HEK293 (cell line): ENCODE measurements around the gene MTMR3.

ENCODE experiments used
- CTCF ChIA-PET: fragments of 350-600 bp; formaldehyde crosslinking; extraction: SDS; loops from one replicate; lab custom pipeline; 2021; ENCODE audit warnings: antibody characterized with exemption; lab: Yijun Ruan, JAX
- POLR2A ChIA-PET: fragments of 300-600 bp; formaldehyde crosslinking; extraction: SDS; loops from one replicate; lab custom pipeline; 2020; ENCODE audit warnings: antibody characterized with exemption, inconsistent platforms; lab: Yijun Ruan, JAX
- H3K27ac ChIP-seq: fragments of 200-500 bp; sonication (Bioruptor generic); 2 replicates; pipeline ENCODE4 v1.5.1; 2014; ENCODE audit warnings: low read depth, low read length, control low read depth, inconsistent platforms; ENCODE audit errors: extremely low read depth
- H3K36me3 ChIP-seq, 2 experiments: fragments of 200-500 bp in 1 of 2; sonication (Bioruptor generic) in 1 of 2; 1 replicate in 1 of 2; 2 replicates in 1 of 2; pipeline ENCODE4 v1.5.1; 2014 to 2017; ENCODE audit warnings: inconsistent platforms in 2 of 2, low read length in 2 of 2; ENCODE audit not compliant: control insufficient read depth in 2 of 2, insufficient read depth in 1 of 2
- H3K4me1 ChIP-seq: fragments of 200-500 bp; sonication (Bioruptor generic); 2 replicates; pipeline ENCODE4 v1.5.1; 2014; ENCODE audit warnings: mild to moderate bottlenecking, low read length, inconsistent platforms; ENCODE audit not compliant: control insufficient read depth, insufficient read depth
- H3K4me3 ChIP-seq: 2 replicates; pipeline ENCODE4 v1.5.1; 2011; ENCODE audit warnings: low read depth, mild to moderate bottlenecking, control low read depth, low read length, moderate library complexity
- H3K9me3 ChIP-seq: fragments of 200-500 bp; sonication (Bioruptor generic); 2 replicates; pipeline ENCODE4 v1.5.1; 2014; ENCODE audit warnings: low read depth, low read length, inconsistent platforms; ENCODE audit not compliant: control insufficient read depth, insufficient read depth
- BCL6B ChIP-seq: fragments of 450-650 bp; formaldehyde crosslinking; IDR thresholded peaks from 2 replicates; pipeline ENCODE4 v1.5.1; 2017; ENCODE audit warnings: missing biosample characterization, missing genetic modification characterization
- KLF17 ChIP-seq: fragments of 450-650 bp; formaldehyde crosslinking; IDR thresholded peaks from 2 replicates; pipeline ENCODE4 v1.5.1; 2016; ENCODE audit warnings: missing biosample characterization, missing genetic modification characterization
- MYNN ChIP-seq: fragments of 450-650 bp; formaldehyde crosslinking; IDR thresholded peaks from 2 replicates; pipeline ENCODE4 v1.5.1; 2016; ENCODE audit warnings: missing biosample characterization, missing genetic modification characterization, borderline replicate concordance
- OSR2 ChIP-seq: fragments of 450-650 bp; formaldehyde crosslinking; IDR thresholded peaks from 2 replicates; pipeline ENCODE4 v1.5.1; 2016; ENCODE audit warnings: missing biosample characterization, missing genetic modification characterization
- WT1 ChIP-seq: fragments of 450-650 bp; formaldehyde crosslinking; IDR thresholded peaks from 2 replicates; pipeline ENCODE4 v1.5.1; 2016; ENCODE audit warnings: missing biosample characterization, missing genetic modification characterization
- ZEB2 ChIP-seq: fragments of 450-650 bp; formaldehyde crosslinking; IDR thresholded peaks from 2 replicates; pipeline ENCODE4 v1.5.1; 2016; ENCODE audit warnings: missing biosample characterization, missing genetic modification characterization
- ZNF146 ChIP-seq: fragments of 450-650 bp; formaldehyde crosslinking; IDR thresholded peaks from 2 replicates; pipeline ENCODE4 v1.5.1; 2016; ENCODE audit warnings: missing biosample characterization, missing genetic modification characterization
- ZNF16 ChIP-seq: fragments of 450-650 bp; formaldehyde crosslinking; IDR thresholded peaks from 2 replicates; pipeline ENCODE4 v1.5.1; 2016; ENCODE audit warnings: low read depth, missing biosample characterization, missing genetic modification characterization
- ZNF174 ChIP-seq: fragments of 450-650 bp; formaldehyde crosslinking; IDR thresholded peaks from 2 replicates; pipeline ENCODE4 v1.5.0; 2017; ENCODE audit warnings: missing biosample characterization, mild to moderate bottlenecking, missing genetic modification characterization
- ZNF274 ChIP-seq, 2 experiments: fragments of 200-500 bp in 1 of 2; fragments of 450-650 bp in 1 of 2; sonication (Bioruptor generic) in 1 of 2; formaldehyde crosslinking in 1 of 2; IDR thresholded peaks; 2 replicates each; pipeline versions ENCODE4 v1.5.1 to v1.6.1; 2014 to 2016; ENCODE audit warnings: borderline replicate concordance in 1 of 2, inconsistent platforms in 1 of 2, low read length in 1 of 2, missing biosample characterization in 1 of 2, missing genetic modification characterization in 1 of 2
- ZNF350 ChIP-seq: fragments of 450-650 bp; formaldehyde crosslinking; IDR thresholded peaks from 2 replicates; pipeline ENCODE4 v1.5.0; 2017; ENCODE audit warnings: missing biosample characterization, mild to moderate bottlenecking, missing genetic modification characterization
- ZNF416 ChIP-seq: fragments of 450-650 bp; formaldehyde crosslinking; IDR thresholded peaks from 2 replicates; pipeline ENCODE4 v1.5.1; 2016; ENCODE audit warnings: missing biosample characterization, missing genetic modification characterization
- ZNF548 ChIP-seq: fragments of 450-650 bp; formaldehyde crosslinking; IDR thresholded peaks from 2 replicates; pipeline ENCODE4 v1.5.1; 2016; ENCODE audit warnings: missing biosample characterization, missing genetic modification characterization
- ZNF560 ChIP-seq: fragments of 450-650 bp; formaldehyde crosslinking; IDR thresholded peaks from 2 replicates; pipeline ENCODE4 v1.5.1; 2017; ENCODE audit warnings: missing biosample characterization, missing genetic modification characterization, borderline replicate concordance
- ZNF580 ChIP-seq: fragments of 450-650 bp; formaldehyde crosslinking; IDR thresholded peaks from 2 replicates; pipeline ENCODE4 v1.5.1; 2016; ENCODE audit warnings: missing biosample characterization, missing genetic modification characterization
- ZNF600 ChIP-seq: fragments of 450-650 bp; formaldehyde crosslinking; IDR thresholded peaks from 2 replicates; pipeline ENCODE4 v1.5.1; 2016; ENCODE audit warnings: missing biosample characterization, missing genetic modification characterization
- ZNF692 ChIP-seq: fragments of 450-650 bp; formaldehyde crosslinking; IDR thresholded peaks from 2 replicates; pipeline ENCODE4 v1.5.1; 2016; ENCODE audit warnings: missing biosample characterization, missing genetic modification characterization

The MTMR3 gene

GRCh38 chr22:29975494-29975893 is 92.5 kb downstream of the MTMR3 start:
- TF ChIP-seq OSR2 (no peak), KLF17 (tag by site-specific recombination) (no peak), ZNF548 (tag by site-specific recombination) (no peak), ZNF174 (tag by site-specific recombination) (no peak), MYNN (tag by site-specific recombination) (no peak), WT1 (no peak), ZNF146 (tag by site-specific recombination) (no peak), ZNF580 (tag by site-specific recombination) (no peak), BCL6B (tag by site-specific recombination) (no peak)
- H3K4me1 ChIP-seq, result peaks cover 15% of the 10 kb centered on the region
- H3K27ac ChIP-seq, result no peak overlapping the region
- POLR2A ChIA-PET, result no interaction called here
- H3K36me3 ChIP-seq, result peaks cover 0 to 11% of the 10 kb centered on the region in 2 experiments; a peak in 2 of 3 replicates
- H3K4me3 ChIP-seq, result no peak overlapping the region
- CTCF ChIA-PET, result no interaction called here
- no peaks in the 10 kb centered on the region for H3K9me3 ChIP-seq

GRCh38 chr22:29977107-29977506 is 94.1 kb downstream of the MTMR3 start:
- POLR2A ChIA-PET, result interaction anchor here (0.6 kb wide), 1 partner anchor 156 kb away, joined by 3 read pairs; no protein-coding TSS in a partner anchor
- Histone ChIP-seq H3K27ac (no peak overlapping the region), H3K36me3 (peaks cover 4 to 19% of the 10 kb centered on the region in 2 experiments), H3K4me1 (peaks cover 6% of the 10 kb centered on the region), H3K4me3 (no peak overlapping the region), H3K9me3 (no peaks in the 10 kb centered on the region)
- CTCF ChIA-PET, result interaction anchor here (1.8 to 2.3 kb wide), 2 partner anchors 11 to 28 kb away, joined by 9 to 10 read pairs; no protein-coding TSS in a partner anchor
- TF ChIP-seq ZNF350 (no peak), ZNF416 (no peak), ZNF16 (no peak)

- TF ChIP-seq ZNF274 (IDR thresholded peaks at IDR 0.05; ENCODE audit: low read length), result no peak
- no peak for TF ChIP-seq ZNF274 (tag by site-specific recombination; IDR thresholded peaks at IDR 0.05; ENCODE audit: borderline replicate concordance)
- no peak for TF ChIP-seq ZNF692 (tag by site-specific recombination)
- no peak for TF ChIP-seq ZNF560 (tag by site-specific recombination)
- no peak for TF ChIP-seq ZEB2
- peak; percentile 42; the same call in 1 of the 2 replicates for TF ChIP-seq ZNF600 (tag by site-specific recombination)
- CTCF ChIA-PET, result interaction anchor here (0.6 to 1.4 kb wide), 5 partner anchors 12 to 129 kb away, joined by 3 to 8 read pairs (median 5); no protein-coding TSS in a partner anchor
These were observed 96.9 kb downstream of the MTMR3 start for GRCh38 chr22:29979777-29980321.

More at GRCh38 chr22:29979777-29980321, 96.9 kb downstream of the MTMR3 start:
- Histone ChIP-seq H3K4me3 (no peak overlapping the region), H3K9me3 (no peaks in the 10 kb centered on the region), H3K36me3 (peaks cover 7 to 27% of the 10 kb centered on the region in 2 experiments), H3K27ac (no peak overlapping the region), H3K4me1 (peaks cover 4% of the 10 kb centered on the region; the same call in 1 of the 2 replicates)
- POLR2A ChIA-PET, result interaction anchor here (0.9 to 1.5 kb wide), 3 partner anchors 8 to 142 kb away, joined by 3 to 4 read pairs (median 3); partner anchors contain the start of gene ASCC2
